Stromal cell of bone marrow (primary cell): ENCODE results near the gene GMCL1.
A peak's percentile ranks its signal among the peaks of the same experiment; 100 is the strongest.
"Not testable (repeated sequence)": the region's sequence is repeated elsewhere in the genome, so short reads cannot be mapped to it uniquely, and the experiment has no call there.

Experiments used
- DNase-seq: peaks from one replicate; pipeline ENCODE4 v3.0.0-alpha.2; 2012; ENCODE audit warnings: low read depth

GMCL1 gene

DNA sequence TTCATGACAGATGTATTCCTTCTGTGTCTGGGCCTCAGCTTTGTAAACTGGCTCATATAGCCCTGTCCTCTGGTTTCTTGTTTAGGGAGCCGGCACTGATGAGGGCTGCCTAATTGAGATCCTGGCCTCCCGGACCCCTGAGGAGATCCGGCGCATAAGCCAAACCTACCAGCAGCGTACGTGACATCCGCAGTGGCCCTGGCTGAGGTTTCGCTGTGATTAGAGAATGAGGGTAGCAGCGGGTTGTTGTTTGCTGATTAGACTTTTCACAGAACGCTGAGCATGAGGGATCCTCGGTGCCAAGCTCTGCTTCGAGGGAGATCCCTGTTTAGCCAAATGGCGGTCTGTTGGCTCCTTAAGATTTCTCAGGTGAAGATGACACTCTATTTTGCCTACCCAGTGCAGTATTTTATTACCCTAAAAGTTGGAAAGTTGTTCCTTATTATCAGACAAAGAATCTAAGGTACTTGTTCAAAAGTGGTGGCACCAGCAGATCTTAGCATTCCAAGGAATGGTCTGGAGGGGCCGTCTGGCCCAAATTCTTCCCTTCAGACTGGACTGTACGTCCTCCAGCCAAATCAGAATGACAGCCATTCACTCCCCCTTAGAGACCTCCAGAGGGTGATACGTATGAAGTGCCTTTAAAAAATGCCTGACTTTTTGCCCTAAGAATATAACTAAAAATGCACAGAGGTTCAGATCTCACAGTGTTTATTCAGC lies 21.5 kb upstream of the GMCL1 start:
- DNase-seq, result no peak

DNA sequence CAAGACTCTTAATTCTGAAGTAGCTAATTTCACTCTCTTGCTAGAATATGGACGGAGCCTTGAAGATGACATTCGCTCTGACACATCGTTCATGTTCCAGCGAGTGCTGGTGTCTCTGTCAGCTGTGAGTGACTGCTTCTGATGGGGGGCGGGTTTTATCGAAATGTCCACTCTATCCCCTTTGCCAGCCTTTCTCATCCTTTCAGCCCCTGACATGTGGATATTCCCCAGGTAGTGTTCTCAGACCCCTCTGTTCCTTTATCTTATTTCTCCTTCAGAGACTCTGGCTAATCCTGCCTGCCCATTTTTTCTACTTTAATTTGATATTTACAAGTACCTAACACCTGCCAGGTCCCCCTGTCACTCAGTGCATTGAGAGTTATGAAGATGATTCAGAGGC lies 18.9 kb upstream of the GMCL1 start:
- no peak for DNase-seq

DNA sequence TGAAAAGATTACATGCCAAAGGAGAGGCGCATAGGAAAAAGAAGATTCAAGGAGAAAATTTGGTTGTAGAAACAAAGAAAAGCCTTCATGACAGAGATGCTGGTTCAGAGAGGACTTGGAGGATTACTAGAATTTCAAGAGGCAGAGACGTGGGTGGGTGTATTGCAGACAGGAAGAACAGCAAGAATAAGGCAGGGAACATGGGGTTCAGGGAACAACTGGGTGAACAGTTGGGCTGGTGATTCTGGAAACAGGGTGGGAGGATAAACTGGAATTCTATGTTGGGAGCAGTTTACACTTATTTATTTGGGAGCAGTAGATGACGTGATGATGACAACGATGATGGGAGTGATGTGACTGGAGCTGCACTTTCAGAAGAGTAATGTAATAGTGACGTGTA lies 18.4 kb upstream of the GMCL1 start:
- no peak for DNase-seq

DNA sequence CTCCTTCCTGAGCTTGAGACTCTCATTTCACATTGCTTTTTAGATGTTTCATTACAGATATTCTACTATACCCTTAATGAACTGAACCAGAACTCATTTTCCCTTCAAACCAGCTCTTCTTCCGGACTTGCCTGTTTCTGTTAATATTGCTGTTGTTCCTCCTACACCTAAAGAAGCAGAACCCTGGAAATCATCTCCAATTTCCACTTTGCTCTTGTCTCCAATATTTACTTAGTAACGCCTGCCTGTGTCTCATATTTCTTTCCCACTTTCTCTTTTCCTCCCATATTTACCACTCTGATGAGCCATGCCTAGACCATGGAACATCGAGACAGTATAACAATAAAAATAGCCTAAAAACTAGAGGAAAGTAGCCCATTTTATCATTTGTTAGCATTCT lies 17.9 kb upstream of the GMCL1 start:
- DNase-seq, result no peak

DNA sequence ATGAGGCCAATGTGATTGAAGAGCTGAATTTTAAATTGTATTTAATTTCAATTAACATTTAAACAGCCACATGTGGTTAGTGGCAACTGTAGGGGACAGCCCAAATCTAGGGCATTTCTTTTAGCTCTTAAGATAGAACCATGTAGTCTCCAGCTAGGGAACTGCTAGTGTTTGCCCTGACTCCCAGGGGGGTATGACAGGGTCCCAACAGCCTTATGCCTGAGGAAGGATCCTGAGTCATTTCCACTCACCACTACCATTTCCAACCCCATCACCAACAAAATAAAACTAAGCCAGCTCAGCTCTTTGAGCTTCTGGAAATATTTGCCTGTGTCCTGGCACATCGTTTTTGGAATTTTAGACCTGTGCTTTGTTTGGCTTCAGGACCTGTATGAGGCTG lies 13.7 kb upstream of the GMCL1 start:
- no peak for DNase-seq

DNA sequence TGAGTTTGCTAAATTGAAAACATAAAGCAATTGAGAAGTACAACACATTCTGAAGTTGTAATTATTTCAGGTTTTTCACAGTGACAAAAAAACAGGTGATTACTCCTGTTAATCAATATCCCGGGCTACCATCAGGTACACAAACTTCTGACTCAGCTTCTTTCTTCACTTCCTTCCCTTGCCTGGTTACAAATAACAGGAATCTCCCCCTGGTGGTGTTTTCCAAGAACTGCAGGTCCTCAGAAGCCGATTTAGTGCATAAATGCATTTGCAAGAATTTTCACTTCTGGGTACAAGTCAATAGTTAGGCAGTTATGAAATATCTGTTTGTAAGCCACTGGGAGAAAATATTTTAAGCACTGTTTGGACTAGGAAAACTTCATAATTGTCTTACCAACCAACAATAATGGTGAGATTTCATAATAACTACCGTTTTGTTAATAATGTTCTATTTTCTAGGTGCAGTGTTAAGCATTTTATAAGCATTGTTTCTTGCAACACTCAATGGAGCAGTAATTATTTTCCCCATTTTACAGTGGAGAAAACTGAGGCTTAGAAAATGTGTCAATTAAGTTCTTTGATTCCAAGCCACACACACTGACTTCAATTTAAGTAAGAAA lies 12.4 kb upstream of the GMCL1 start:
- DNase-seq, result peak; percentile 74

DNA sequence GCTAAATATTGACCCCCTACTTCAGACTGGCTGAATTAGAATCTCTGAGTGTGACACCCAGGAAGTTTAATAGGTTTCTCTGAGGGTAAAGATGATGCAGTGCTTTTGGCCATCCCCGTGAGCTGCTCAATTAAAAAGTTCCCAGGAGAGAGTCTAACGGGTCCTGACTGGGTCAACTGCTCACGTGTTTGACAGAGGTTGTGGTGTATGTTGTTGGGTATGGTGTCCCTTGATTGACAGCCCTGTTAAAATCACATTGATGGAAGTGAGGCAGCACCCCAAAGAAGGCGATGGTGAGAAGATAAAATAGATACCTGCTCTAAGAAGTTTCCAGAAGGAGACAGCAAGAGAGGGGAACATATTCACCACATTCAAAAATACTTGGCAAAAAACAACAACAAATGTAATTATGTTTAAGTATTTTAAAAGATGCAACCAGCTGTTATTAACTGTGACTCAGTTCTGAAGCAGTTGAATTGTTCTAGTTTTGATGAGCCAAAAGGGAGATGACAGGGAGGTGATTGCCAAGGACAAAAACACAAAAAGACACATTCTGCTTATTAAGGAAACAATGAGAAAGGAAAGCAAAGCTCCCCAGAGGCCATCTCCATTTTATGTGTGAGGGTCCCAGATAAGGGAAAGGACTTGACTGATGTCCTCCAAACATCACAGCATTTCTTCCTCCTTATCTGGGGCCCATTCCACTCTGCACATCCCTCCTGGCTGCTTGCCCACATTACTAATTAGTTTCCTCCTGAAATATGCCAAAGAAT lies 11.5 kb upstream of the GMCL1 start:
- DNase-seq, result no peak

DNA sequence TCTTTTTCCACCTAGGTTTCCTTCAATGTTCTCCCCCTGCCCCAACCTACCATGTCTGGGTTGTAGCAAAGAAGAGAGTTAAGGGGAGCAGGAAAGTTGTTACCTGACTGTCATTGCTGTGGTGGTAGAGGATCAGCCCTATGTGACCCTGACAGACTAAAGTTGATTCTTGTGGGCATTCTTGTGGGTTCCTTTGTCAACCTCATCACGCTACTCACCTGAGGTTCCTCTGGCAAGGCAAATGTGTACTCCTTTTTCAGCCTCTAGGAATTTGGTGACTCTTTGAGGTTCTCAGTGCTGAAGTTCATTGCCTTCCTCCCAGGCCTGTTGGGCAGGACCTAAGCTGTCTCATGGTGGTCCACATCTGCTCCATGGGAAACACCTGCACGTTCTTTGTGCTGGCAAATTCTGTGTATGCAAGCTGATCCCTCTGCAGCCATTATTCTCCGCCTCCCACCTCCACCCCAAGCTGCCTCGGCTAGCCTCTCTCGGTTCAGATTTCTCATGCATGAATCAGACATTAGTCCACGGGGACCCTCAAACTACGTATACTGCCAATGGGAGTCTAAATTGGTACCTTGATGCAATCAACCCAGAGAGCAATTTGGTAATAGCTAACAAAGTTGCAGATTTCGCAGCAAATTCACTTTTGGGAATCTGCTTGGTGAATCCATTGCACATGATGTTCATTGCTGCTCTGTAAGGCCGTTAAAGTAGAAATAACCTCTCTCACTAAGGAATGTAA lies 1.5 kb upstream of the GMCL1 start:
- DNase-seq, result peak; percentile 59

DNA sequence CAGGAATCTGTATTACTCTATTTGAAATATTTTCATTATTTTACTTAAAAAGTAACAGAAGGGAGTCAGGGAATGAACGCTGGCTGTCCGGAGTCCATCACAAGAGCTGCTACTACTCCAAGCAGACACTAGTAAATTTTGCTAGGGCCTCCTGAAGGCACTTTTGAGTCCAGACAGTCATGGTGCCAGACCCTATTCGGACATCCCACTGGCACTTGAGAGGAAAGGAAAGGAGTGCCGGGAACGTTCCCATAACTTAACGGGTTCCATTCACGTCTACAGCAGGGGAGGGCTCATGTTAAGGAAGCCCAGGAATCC lies 563 bp upstream of the GMCL1 start:
- no peak for DNase-seq

DNA sequence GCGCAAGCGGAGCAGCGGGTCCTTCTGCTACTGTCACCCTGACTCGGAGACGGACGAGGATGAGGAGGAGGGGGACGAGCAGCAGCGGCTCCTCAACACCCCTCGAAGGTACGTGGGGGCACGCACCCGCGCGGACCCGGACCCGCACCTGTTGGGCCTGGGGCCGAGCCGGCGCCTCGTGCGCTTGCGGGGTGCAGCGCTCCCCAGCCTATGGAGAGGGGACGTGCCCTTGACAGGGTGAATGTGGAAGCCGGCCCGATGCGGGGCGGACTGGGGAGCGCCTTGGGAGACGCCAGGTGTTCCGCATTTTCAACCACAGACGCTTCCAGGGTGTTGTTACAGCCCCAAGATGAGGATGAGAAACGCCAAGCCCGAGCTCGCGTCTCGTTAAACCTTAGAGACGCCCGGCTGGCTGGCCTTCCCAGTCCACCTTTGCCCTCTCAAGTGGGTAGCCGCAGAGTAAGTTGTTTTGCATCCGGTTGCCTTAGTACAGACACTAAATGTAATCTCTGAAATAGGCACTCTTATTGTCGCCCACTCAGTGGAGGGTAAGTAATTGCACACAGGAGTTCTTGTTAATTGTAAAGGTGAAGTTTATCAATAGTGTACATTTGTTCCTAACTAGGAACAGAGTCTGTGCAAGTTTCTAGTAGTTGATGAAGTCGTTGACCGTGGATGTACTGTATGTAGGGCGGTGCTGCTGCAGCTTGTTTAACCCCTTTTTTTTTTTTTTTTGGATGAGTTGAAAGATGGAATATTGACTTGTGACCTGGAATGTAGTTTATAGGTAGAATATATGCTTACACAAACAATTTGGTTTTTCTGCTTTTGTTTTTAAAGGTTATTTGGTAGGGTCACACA lies 815 bp downstream of the GMCL1 start:
- no peak for DNase-seq

DNA sequence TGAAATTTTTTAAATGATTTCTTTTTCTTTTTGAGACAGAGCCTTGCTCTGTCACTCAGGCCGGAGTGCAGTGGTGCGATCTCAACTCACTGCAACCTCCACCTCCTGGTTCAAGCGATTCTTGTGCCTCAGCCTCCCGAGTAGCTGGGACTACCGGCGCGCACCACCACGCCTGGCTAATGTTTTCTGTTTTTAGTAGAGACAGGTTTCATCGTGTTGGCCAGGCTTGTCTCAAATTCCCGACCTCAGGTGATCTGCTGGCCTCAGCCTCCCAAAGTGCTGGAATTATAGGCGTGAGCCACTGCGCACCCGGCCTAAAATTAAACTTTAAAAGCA lies 1.4 kb downstream of the GMCL1 start:
- DNase-seq, result not testable (repeated sequence)

DNA sequence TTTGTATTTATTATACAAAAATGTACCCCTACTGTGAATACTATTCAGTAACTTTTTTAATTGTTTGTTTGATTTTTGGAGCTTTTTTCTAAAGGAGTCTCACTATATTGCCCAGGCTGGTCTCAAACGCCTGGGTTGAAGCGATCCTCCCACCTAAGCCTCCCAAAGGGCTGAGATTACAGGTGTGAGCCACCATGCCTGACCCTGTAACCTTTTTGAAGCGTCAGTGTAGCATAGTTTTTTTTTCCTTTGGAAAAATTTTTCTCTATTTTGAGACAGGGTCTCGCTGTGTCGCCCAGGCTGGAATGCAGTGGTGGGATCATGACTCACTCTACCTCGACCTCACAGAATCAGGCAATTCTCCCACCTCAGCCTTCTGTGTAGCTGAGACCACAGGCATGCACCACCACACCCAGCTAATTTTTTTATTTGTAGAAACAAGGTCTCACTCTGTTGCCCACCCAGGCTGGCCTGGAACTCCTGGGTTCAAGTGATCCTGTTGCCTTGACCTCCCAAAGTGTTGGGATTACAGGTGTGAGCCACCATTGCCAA lies 2.0 kb downstream of the GMCL1 start:
- no peak for DNase-seq

DNA sequence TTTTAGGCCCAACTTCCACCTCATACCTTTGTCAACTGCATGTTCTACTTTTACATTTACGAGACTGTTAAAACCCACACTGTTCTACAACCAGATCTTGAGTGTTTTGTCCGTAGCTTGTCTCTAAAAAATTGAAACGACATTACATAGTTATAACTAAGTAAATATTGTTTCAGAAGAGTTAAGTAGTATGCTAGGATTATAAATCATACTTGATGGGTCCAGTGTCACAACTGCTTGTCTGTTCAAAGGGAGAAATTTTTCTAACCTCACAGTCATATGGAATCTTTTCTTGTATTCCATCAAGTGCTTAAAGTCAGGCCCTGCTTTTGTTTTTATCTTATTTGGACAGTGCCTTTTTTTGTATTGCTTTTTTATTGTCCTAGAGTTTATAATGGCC lies 4.3 kb downstream of the GMCL1 start:
- DNase-seq, result no peak

DNA sequence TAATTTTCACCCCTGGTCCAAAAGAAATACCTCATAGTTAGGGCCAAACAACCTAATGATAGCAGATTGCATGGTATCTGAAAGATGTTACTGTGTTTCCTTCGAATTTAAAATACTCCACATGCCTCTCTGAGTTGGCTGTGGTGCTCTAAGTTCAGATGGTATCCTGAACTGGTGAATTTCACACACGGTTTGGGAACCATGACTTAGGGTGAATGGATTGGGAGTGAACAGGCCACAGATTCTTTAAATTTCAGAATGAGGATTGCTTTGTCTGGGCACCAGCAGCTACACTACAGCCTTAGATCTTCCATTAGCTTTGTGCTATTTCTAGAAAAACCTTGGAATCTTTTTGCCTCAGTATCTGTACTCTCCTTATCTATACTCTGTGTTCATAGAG lies 6.2 kb downstream of the GMCL1 start:
- no peak for DNase-seq

DNA sequence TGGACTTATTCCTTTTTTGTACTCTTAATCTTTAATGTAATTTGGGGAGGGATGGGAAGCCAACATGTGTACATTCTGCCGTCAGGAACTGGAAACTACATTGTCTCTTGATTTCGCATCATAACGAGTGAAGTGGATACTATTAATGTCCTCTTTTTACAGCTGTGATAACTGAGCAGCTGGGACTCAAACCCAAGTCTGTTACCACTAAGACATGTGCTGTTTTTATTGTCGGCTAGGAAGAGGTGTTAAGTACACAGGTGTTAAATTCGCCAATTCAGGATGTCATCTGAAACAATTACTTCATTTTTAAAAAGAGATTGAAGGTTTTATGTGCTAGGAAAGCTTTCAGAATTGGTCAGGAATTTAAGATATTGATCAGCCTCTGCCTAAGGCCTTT lies 6.9 kb downstream of the GMCL1 start:
- no peak for DNase-seq

DNA sequence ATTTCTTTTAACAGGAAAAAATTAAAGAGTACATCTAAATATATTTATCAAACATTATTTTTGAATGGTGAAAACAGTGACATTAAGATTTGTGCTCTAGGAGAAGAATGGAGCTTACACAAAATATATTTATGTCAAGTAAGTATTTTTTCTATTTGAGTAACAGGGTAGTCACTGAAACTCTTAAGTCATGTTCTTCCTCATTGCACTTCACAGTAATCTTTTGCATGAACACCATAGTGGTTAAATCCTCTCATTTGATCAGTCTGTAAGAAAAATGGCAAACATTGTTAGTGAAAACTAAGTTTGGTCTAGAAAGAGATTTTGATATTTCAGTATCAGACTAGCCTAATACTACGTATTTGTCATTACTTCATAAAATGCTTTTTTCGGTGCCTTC lies 8.1 kb downstream of the GMCL1 start:
- no peak for DNase-seq

DNA sequence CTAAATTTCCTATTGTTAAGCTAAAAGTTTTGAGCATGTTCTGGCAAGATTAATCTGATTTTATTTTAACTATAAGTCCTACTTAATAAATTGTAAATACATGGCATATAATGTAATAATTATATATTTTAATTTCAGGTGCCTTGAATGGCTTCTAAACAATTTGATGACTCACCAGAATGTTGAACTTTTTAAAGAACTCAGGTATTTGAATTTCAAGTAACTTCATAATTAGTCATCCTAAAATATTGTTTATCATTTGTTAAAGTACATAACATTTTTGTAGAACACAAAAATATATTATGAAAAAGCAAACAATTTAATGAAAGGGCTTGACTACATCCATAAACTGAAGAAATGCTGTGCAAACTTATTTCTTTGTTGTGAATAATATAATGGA lies 14.5 kb downstream of the GMCL1 start:
- no peak for DNase-seq

DNA sequence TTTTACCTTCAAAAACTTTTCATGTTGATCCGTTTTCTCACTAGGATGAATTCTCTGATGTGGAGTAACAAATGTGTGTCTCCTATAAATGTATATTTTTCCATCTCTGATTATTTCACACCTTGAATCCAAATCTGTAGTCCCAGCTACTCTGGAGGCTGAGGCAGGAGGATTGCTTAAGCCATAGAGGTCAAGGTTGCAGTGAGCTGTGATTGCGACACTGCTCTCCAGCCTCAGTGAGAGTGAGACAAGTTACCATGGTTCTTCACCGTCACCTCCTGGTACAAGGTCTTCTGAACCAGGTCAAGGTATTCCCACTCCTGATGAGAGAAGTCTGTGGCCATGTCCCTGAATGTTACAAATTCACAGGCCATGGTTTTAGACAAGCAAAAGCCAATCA lies 15.1 kb downstream of the GMCL1 start:
- DNase-seq, result no peak

DNA sequence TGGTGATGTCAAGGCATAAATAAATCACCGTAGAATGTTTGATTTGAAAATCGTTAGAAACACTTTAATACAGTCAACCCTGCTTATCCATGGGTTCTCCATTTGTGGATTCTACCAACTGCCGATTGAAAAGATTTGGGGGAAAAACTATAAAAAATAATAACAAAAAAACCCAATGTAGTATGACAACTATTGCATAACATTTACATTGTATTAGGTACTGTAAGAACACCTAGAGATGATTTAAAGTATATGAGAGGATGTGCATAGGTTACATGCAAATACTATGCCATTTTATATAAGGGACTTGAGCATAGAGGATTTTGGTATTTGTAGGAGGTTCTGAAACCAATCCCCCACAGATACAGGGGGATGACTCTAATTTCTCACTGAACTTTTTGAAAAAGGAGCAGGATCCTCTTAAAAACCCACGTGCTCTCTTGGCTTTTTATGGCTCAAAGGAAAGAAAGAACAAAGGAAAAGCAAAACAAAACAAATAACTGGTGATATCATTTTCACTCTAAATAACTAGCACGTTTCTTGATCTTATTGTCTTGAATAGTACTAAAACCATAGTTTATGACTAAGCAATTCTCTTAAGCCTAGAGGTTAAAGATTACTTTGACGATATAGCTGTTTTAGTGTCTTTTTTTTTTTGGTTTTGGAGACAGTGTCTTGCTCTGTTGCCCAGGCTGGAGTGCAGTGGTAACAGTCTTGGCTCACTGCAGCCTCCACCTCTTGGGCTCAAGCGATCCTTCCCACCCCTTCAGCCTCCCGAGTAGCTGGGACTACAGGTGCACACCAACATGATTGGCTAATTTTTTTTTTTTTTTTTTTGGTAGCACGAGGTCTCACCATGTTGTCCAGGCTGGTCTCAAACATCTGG lies 17.0 kb downstream of the GMCL1 start:
- DNase-seq, result no peak

DNA sequence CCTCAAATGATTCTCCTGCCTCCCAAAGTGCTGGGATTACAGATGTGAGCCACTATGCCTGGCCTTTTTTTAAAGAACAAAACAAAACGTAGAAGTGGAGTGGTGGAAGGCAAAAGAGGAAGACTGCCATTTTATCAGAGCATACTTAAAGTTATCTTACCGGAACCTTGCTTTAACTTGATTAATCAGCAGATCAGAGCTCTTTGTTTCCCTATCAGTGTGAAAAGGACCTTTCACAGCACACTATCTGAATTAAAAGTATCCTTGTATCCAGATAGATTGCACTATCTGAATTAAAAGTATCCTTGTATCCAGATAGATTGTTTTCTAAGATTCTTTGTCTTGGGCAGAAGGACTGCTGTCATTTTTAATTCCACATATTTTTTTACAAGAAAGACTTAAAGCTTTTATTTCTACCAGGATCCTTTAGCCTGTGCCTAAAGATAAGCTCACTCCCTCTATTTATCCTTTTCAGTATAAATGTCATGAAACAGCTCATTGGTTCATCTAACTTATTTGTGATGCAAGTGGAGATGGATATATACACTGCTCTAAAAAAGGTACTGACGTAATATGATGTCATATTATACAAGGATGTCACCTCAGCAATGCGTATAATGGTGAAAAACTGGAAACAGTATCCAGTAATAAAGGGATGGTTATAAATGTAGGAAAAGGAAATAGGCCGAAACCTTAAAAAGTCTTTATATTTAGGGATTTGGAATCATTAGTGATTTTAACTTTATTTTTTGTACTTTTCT lies 17.8 kb downstream of the GMCL1 start:
- no peak for DNase-seq
